CD4-positive, alpha-beta T cell treated with Interleukin-4 for 1 hour (primary cell): ENCODE results near the gene TMEM131L.

Source experiments
- DNase-seq, 2 donors: peaks; one replicate each; pipeline ENCODE4 v3.0.0-alpha.2; 2020 to 2022

Gene TMEM131L

GRCh38 chr4:153628796-153629315 lies 162.7 kb downstream of the TMEM131L start:
- no peak for DNase-seq

GRCh38 chr4:153629776-153630175 lies 163.6 kb downstream of the TMEM131L start:
- no peak for DNase-seq

- peak in 1 of 2 donors; percentile 20 for DNase-seq
Observed at GRCh38 chr4:153634738-153635353, 168.7 kb downstream of the TMEM131L start.

GRCh38 chr4:153635846-153636245 lies 169.7 kb downstream of the TMEM131L start:
- no peak for DNase-seq

- DNase-seq, result no peak
Observed at GRCh38 chr4:153637201-153637600, 171.0 kb downstream of the TMEM131L start.

GRCh38 chr4:153638011-153638410 lies 171.9 kb downstream of the TMEM131L start:
- no peak for DNase-seq

GRCh38 chr4:153638999-153639398 lies 172.8 kb downstream of the TMEM131L start:
- DNase-seq, result no peak

- DNase-seq, result no peak
Observed at GRCh38 chr4:153639833-153640802, 174.0 kb downstream of the TMEM131L start.

- DNase-seq, result no peak
Observed at GRCh38 chr4:153641532-153641931, 175.4 kb downstream of the TMEM131L start.

- peak in 1 of 2 donors; percentile 78 for DNase-seq
Observed at GRCh38 chr4:153643406-153644383, 177.5 kb downstream of the TMEM131L start.

- no peak for DNase-seq
Observed at GRCh38 chr4:153645183-153645582, 179.0 kb downstream of the TMEM131L start.

- no peak for DNase-seq
Observed at GRCh38 chr4:153646261-153646660, 180.1 kb downstream of the TMEM131L start.

- no peak for DNase-seq
Observed at GRCh38 chr4:153646978-153647377, 180.8 kb downstream of the TMEM131L start.

- DNase-seq, result no peak
Observed at GRCh38 chr4:153647975-153648374, 181.8 kb downstream of the TMEM131L start.

GRCh38 chr4:153649572-153649991 lies 183.4 kb downstream of the TMEM131L start:
- DNase-seq, result no peak

GRCh38 chr4:153651116-153651515 lies 185.0 kb downstream of the TMEM131L start:
- DNase-seq, result no peak

- peak; percentile 53 to 81 for DNase-seq
Observed at GRCh38 chr4:153651587-153651986, 185.4 kb downstream of the TMEM131L start.

GRCh38 chr4:153652051-153652784 lies 186.1 kb downstream of the TMEM131L start:
- peak in 1 of 2 donors; percentile 78 for DNase-seq

GRCh38 chr4:153655002-153655541 lies 188.9 kb downstream of the TMEM131L start:
- no peak for DNase-seq

GRCh38 chr4:153655928-153656327 lies 189.8 kb downstream of the TMEM131L start:
- peak in 1 of 2 donors; percentile 65 for DNase-seq

- peak in 1 of 2 donors; percentile 25 for DNase-seq
Observed at GRCh38 chr4:153661215-153661822, 195.2 kb downstream of the TMEM131L start.
